CD4-positive, alpha-beta T cell treated with Interleukin-15 for 1 hour (primary cell): ENCODE measurements around the gene DENND4A.

Experiments
- DNase-seq: peaks from one replicate; pipeline ENCODE4 v3.0.0-alpha.2; 2020

Gene DENND4A

GRCh38 chr15:65792138-65792987 lies at the start of gene DENND4A:
TSS of gene DENND4A (minus strand) at chr15:65792293. CDS start at chr15:65756450, 35,843 bp downstream.
- peak; percentile 99 for DNase-seq

GRCh38 chr15:65841121-65841930 lies 49.2 kb upstream of the DENND4A start:
- DNase-seq = no peak

- DNase-seq = no peak
Measured at GRCh38 chr15:65839985-65840384, 47.9 kb upstream of the DENND4A start.

DNA sequence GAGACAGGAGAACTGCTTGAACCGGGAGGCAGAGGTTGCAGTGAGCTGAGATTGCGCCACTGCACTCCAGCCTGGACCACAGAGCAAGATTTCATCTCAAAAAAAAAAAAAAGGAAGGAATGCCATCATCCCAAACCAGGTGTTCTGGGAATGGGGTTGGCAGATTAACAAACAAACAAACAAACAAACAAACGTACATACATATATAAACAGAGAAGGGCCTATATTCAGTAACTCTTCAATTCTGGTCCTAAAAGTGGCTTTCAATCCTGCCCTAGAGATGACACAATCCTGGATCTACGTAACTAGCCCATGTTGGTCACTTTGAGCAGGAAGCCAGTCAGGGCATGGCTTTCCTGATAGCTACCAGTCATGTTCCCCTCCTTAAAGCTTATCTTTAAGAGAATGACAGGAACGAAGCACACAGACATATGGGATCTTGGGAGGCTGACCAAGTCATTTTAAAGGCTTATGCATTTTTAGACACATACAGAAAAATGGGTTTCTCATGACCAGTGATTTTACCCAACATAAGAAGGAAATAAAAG lies 47.3 kb upstream of the DENND4A start:
- DNase-seq = no peak

GRCh38 chr15:65837301-65838294 lies 45.5 kb upstream of the DENND4A start:
- DNase-seq = no peak

DNA sequence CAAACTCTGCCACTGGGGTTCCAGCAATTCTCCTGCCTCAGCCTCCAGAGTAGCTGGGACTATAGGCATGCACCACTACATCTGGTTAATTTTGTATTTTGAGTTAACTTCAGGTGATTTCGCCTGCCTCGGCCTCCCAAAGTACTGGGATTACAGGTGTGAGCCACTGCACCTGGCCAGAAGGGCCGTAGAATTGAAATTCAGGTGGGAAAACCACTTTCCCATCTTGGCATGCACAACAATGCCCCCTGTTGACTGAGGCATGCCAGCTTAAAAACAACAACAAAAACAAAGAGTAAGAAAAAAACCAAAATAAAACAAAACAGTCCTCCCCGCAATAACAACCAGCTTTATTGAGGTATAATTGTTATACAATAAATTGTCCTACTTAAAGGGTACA lies 44.6 kb upstream of the DENND4A start:
- DNase-seq = no peak

DNA sequence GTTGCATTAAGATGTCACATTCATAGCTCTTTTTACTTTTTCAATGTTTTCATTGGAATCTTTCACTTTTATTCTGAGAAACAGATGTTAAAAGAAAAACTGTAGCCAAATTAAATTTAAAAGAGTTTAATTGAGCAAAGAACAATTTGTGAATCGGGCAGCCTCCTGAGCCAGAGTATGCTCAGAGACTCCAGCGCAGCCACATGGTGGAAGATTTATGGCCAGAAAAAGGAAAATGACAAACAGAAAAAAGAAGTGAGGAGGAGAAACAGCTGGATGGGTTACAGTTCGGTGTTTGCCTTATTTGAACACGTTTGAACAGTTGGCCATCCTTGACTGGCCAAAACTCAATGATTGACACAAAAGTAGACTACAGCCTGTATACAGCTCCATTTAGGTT lies 43.4 kb upstream of the DENND4A start:
- no peak for DNase-seq

GRCh38 chr15:65834603-65835282 lies 42.6 kb upstream of the DENND4A start:
- no peak for DNase-seq

GRCh38 chr15:65833501-65834205 lies 41.6 kb upstream of the DENND4A start:
- DNase-seq = no peak

DNA sequence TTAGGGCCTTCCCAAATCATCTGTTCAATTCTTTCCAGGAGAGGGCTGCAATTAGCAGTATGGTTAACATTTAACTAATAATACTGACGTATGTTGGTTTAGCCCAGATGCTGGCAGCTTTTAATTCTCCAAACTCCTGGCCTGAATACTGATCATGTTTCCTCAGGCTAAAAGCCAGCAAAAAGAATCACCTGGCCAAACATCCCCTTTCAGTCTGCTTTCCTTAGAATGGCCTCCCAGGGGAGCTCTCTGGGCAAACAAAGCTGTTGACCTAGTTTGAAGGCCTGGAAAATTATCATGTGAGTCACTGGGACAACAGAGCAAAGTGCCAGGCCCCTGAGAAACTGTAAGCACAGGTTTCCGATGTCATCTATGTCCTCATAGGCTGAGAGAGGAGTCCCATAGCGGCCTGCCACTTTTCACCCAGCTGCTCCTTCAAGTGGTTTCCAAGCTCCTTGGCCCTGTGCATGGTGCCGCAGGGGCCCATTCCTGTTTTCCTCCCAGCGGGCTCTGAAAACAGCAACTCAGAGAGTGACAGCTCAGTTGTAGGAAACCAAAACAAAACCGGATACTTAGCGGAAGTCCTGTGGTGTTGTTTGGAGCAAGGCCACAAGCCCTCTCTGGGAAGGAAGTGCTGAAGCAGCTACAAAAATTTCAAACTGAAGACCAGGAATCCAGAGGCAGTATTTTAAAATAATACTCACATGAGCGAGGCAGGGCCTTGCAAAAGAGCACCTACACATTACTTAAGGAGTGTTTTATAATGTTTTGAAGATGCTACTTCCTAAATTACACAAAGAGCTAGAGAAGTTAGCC lies 40.7 kb upstream of the DENND4A start:
- DNase-seq = peak; percentile 57

DNA sequence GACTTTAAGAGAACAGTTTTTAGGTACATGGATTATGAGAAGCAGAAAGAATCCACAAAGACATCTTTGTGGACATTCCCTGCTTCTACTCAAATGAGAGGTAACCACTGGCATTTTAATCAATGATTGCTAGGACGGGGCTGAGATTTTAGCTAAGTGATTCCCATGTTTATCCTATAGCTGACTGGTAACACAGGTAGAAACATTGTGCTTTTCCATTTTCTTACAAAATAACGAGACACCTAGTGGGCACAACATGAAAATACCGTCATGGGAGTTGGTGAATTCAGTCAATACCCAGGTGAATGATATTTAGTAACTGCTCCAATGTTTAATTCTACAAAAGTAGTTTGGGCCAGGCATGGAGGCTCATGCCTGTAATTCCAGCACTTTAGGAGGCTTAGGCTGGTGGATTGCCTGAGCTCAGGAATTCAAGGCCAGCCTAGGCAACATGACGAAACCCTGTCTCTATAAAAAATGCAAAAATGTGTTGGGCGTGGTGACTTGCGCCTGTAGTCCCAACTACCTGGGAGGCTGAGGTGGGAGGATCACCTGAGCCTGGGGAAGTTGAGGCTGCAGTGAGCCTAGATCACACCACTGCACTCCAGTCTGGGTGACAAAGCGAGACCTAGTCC lies 37.2 kb upstream of the DENND4A start:
- no peak for DNase-seq

- peak; percentile 45 for DNase-seq
Measured at GRCh38 chr15:65828585-65828984, 36.5 kb upstream of the DENND4A start.

DNA sequence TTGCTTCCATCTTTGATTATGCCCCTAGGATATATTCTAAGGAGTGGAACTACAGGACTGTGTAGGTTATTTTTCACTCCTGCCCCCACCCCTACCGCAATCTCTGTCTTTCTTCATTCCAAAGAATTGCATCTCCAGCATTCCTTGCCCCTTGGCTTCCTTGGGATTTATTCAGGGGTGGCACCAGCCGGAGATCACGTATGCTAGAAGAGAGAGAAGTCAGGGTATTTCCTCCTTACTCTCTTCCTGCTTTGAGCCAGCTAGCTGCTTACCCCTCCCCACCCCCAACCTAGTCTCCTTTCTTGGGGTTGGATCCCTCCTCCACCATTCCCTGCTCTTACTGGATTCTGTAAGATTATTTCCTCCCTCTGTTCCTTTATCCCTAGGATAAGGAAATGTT lies 35.0 kb upstream of the DENND4A start:
- no peak for DNase-seq

- no peak for DNase-seq
Measured at GRCh38 chr15:65824941-65825544, 33.0 kb upstream of the DENND4A start.

GRCh38 chr15:65824031-65824743 lies 32.1 kb upstream of the DENND4A start:
- DNase-seq = no peak

DNA sequence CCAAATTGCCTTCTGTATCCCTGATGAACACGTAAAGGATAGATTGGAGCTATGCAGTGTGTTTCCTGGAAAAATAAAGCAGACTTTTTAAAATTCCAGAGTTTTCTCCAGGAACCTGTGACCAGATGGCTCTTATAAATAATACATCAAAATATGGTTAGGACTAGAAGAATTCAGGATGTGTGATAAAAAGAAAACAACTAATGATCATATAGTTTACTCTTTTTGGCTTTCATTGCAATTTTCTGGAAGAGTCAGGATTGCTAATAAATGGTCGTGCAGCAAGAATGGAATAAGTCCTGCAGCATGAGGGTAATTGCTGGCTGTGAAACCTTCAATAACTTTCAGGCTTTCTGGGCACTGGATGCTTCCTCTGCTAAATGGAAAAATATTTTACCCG lies 30.2 kb upstream of the DENND4A start:
- no peak for DNase-seq

DNA sequence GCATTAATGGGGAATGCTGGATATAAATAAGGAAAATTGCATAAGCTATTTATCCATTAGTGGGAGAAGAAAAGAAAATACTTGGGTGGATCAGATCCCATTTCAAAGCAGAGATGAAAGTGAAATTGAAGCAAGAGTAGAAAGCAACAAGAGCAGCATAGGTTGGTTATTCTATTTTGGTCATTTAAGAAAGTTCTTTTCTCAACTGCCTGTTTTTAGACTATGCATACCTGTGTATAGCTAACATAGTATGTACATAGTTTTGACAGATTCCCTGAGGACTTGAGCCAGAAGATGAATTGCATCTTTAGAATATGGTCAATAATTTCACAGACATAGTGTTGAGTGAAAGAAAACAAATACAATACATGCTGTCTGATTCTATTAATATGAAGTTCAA lies 29.0 kb upstream of the DENND4A start:
- DNase-seq = no peak

DNA sequence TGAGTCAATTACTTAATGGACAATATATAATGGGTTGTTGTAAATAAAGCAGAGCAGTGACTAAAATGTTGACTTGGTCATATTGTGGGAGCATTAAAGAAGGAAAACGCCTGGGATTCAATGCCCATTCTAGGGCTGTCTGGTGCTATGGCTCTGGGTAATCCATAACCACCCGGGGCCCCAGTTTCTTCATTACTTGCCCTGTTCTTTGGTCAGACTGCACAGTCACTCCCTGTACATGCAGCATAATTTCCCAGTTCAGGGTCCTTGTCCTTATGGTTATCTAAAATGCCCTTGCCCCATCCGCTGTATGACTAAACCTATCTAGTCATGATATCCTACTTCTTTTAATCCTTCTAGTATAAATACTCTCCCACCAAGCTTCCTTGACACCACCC lies 27.5 kb upstream of the DENND4A start:
- DNase-seq = no peak
